B cell (primary cell): Measurements from ENCODE around the gene CBX5. TPM values are rescaled to one million over a fixed set of nuclear protein-coding genes. Genes with fewer than 3 reads are reported as not detected.
"Not testable (repeated sequence)": the region's sequence is repeated elsewhere in the genome, so short reads cannot be mapped to it uniquely, and the experiment has no call there.

Experiments
- ATAC-seq: fragments of 200-7000 bp; cut with Tn5 transposase; one replicate; pipeline ENCODE4 v1.10.0; 2021; ENCODE audit warnings: low read depth, mild to moderate bottlenecking, moderate number of reproducible peaks, moderate library complexity
- CTCF ChIA-PET: fragments of 350-600 bp; sonication (Branson Sonifier 250); formaldehyde crosslinking; loops from one replicate; lab custom pipeline; 2021; ENCODE audit warnings: antibody characterized with exemption, inconsistent platforms; lab: Charles Lee
- POLR2A ChIA-PET: fragments of 350-600 bp; sonication (Branson Sonifier 250); formaldehyde crosslinking; loops from one replicate; lab custom pipeline; 2021; ENCODE audit warnings: antibody characterized with exemption; lab: Charles Lee
- DNase-seq: peaks from one replicate; pipeline ENCODE4 v3.0.0; 2013
- H2AFZ ChIP-seq: 2 replicates; pipeline ENCODE4 v1.6.1; 2012; ENCODE audit warnings: mild to moderate bottlenecking, low read depth, low read length; ENCODE audit not compliant: insufficient read depth, poor library complexity, severe bottlenecking
- H3K27ac ChIP-seq, 2 donors: 1 replicate in 1 of 2; 2 replicates in 1 of 2; pipeline ENCODE4 v1.5.1; 2012 to 2013; ENCODE audit warnings: low read length in 2 of 2, mild to moderate bottlenecking in 2 of 2, moderate library complexity in 1 of 2
- H3K27me3 ChIP-seq, 4 experiments: fragments of 200-600 bp in 1 of 4; sonication (generic) in 1 of 4; replicated peaks in 1 of 4; 1 replicate in 2 of 4; 2 replicates in 2 of 4; pipeline versions ENCODE4 v1.6.1 to v1.7.0; 2013 to 2016; ENCODE audit warnings: low read length in 3 of 4, mild to moderate bottlenecking in 2 of 4, mixed read lengths in 1 of 4, moderate library complexity in 1 of 4; ENCODE audit not compliant: insufficient read depth in 4 of 4, control insufficient read depth in 3 of 4; ENCODE audit errors: control extremely low read depth in 1 of 4
- H3K36me3 ChIP-seq, 2 experiments: replicated peaks in 1 of 2; 1 replicate in 1 of 2; 2 replicates in 1 of 2; pipeline versions ENCODE4 v1.6.1 to v1.7.1; 2013; ENCODE audit warnings: low read length in 1 of 2; ENCODE audit not compliant: insufficient read depth in 2 of 2, control insufficient read depth in 1 of 2; ENCODE audit errors: control extremely low read depth in 1 of 2, extremely low read depth in 1 of 2
- H3K4me1 ChIP-seq, 2 donors: fragments of 200-600 bp in 1 of 2; sonication (generic) in 1 of 2; 1 replicate in 1 of 2; 2 replicates in 1 of 2; pipeline versions ENCODE4 v1.5.1 to v1.6.1; 2013 to 2017; ENCODE audit warnings: low read length in 2 of 2; ENCODE audit not compliant: control insufficient read depth in 2 of 2, insufficient read depth in 2 of 2
- H3K4me2 ChIP-seq: replicated peaks from 2 replicates; pipeline ENCODE3; 2012; ENCODE audit warnings: mild to moderate bottlenecking, low read depth, low read length; ENCODE audit not compliant: poor library complexity, severe bottlenecking
- H3K4me3 ChIP-seq, 5 experiments: fragments of 200-600 bp in 1 of 5; sonication (generic) in 1 of 5; 1 replicate in 3 of 5; 2 replicates in 2 of 5; pipeline versions ENCODE4 v1.5.1 to v1.7.0; 2011 to 2016; ENCODE audit warnings: low read length in 4 of 5, mild to moderate bottlenecking in 4 of 5, low read depth in 2 of 5, control low read depth in 1 of 5, moderate library complexity in 1 of 5; ENCODE audit not compliant: insufficient read depth in 1 of 5; ENCODE audit errors: control extremely low read depth in 1 of 5, extremely low read depth in 1 of 5
- H3K79me2 ChIP-seq: fragments of 200-600 bp; sonication (generic); one replicate; pipeline ENCODE4 v1.6.0; 2016; ENCODE audit warnings: low read length; ENCODE audit not compliant: control insufficient read depth, insufficient read depth
- H3K9ac ChIP-seq: fragments of 200-600 bp; sonication (generic); 2 replicates; pipeline ENCODE4 v1.6.1; 2017; ENCODE audit warnings: mild to moderate bottlenecking, low read length, moderate library complexity
- H3K9me3 ChIP-seq, 3 donors: one replicate each; pipeline versions ENCODE4 v1.6.1 to v1.7.1; 2013; ENCODE audit warnings: low read length in 2 of 3; ENCODE audit not compliant: control insufficient read depth in 2 of 3, insufficient read depth in 1 of 3; ENCODE audit errors: control extremely low read depth in 1 of 3
- H4K20me1 ChIP-seq: 2 replicates; pipeline ENCODE4 v1.6.0; 2012; ENCODE audit warnings: mild to moderate bottlenecking, low read length; ENCODE audit not compliant: insufficient read depth, control insufficient read depth, poor library complexity, severe bottlenecking
- H3K27ac Mint-ChIP-seq: one replicate; pipeline ENCODE4 v1.8.0; 2021; ENCODE audit warnings: mixed read lengths
- H3K27me3 Mint-ChIP-seq: one replicate; pipeline ENCODE4 v1.8.0; 2021; ENCODE audit warnings: mixed read lengths
- H3K4me1 Mint-ChIP-seq: one replicate; pipeline ENCODE4 v1.8.0; 2021; ENCODE audit warnings: mixed read lengths
- H3K4me3 Mint-ChIP-seq: one replicate; pipeline ENCODE4 v1.8.0; 2021; ENCODE audit warnings: mixed read lengths
- H3K9me3 Mint-ChIP-seq: one replicate; pipeline ENCODE4 v1.8.0; 2022; ENCODE audit warnings: mixed read lengths; ENCODE audit not compliant: insufficient read depth
- CTCF ChIP-seq: fragments of 200-600 bp; IDR thresholded peaks from one replicate; pipeline ENCODE4 v1.8.0; 2022; ENCODE audit warnings: antibody characterized with exemption, mild to moderate bottlenecking
- EZH2 ChIP-seq: IDR thresholded peaks from 2 replicates; pipeline ENCODE4 v1.6.1; 2012; ENCODE audit warnings: borderline replicate concordance, low read depth, mild to moderate bottlenecking, moderate library complexity, low read length; ENCODE audit not compliant: insufficient read depth, poor library complexity, severe bottlenecking
- WGBS: methylation state at CpG from one replicate; pipeline ENCODE4 v1.1.5; 2013; ENCODE audit warnings: missing lambda C conversion rate; ENCODE audit not compliant: insufficient coverage; 5-methylcytosine and 5-hydroxymethylcytosine counted together
- intact Hi-C: fragments of 100-400 bp; cut with micrococcal nuclease; formaldehyde crosslinking; loops from one replicate; pipeline ENCODE4 v1.10.0; 2022
- polyA plus RNA-seq: library from polyadenylated mRNA; depleted of rRNA; stranded (reverse); fragments of >200 nt; gene quantifications from 2 replicates; pipeline ENCODE4 v1.2.3, GENCODE V29; 2012
- total RNA-seq, 2 donors: library from RNA; stranded (reverse); fragments of 120-200 nt in 1 of 2; gene quantifications; 1 replicate in 1 of 2; 2 replicates in 1 of 2; pipeline versions ENCODE4 v1.2.3 to v1.2.4, GENCODE V29; 2013 to 2022

CBX5 gene
- total and polyA plus RNA-seq, 2 donors (not counting 1 experiment from before 2014, with no cell fraction given), result 10.5 to 66.2 TPM

- Histone ChIP-seq H3K4me1 (peaks cover 9 to 11% of the 10 kb centered on the region in 2 donors), H3K36me3 (no peaks in the 10 kb centered on the region), H3K4me3 (no peak overlapping the region), H3K79me2 (peaks cover 16% of the 10 kb centered on the region), H3K27ac (no peak overlapping the region), H3K9ac (no peak overlapping the region), H3K9me3 (no peaks in the 10 kb centered on the region), H4K20me1 (no peaks in the 10 kb centered on the region), H2AFZ (no peak overlapping the region), H3K27me3 (no peaks in the 10 kb centered on the region), H3K4me2 (no peak overlapping the region)
- DNase-seq (no peak), ATAC-seq (no peak)
- WGBS, result 100% methylated on average over 3 of the region's 5 CpGs
- no peak overlapping the region for H3K27ac Mint-ChIP-seq
- CTCF ChIA-PET, result interaction anchor here (0.6 to 7.8 kb wide), 6 partner anchors 9 to 98 kb away, joined by 3 to 61 read pairs (median 4); no protein-coding TSS in a partner anchor
- H3K27me3 Mint-ChIP-seq, result no peaks in the 10 kb centered on the region
- H3K9me3 Mint-ChIP-seq, result no peaks in the 10 kb centered on the region
- TF ChIP-seq EZH2, result no peak
- no peak for TF ChIP-seq CTCF
- intact Hi-C loops, result no loop called here
- H3K4me1 Mint-ChIP-seq, result peaks cover 14% of the 10 kb centered on the region
- POLR2A ChIA-PET, result interaction anchor here (0.6 kb wide), 1 partner anchor 69 kb away, joined by 5 read pairs; no protein-coding TSS in a partner anchor
- H3K4me3 Mint-ChIP-seq, result no peak overlapping the region
Measured at GRCh38 chr12:54321363-54321762, 41.4 kb upstream of the CBX5 start.

GRCh38 chr12:54312309-54312708 lies 32.4 kb upstream of the CBX5 start:
- H2AFZ ChIP-seq, H3K4me1 Mint-ChIP-seq, DNase-seq, H3K4me3 ChIP-seq, H3K4me3 Mint-ChIP-seq, ATAC-seq, H3K27ac Mint-ChIP-seq, H3K9me3 ChIP-seq, H3K9me3 Mint-ChIP-seq, POLR2A ChIA-PET, H4K20me1 ChIP-seq, H3K4me1 ChIP-seq, H3K27me3 ChIP-seq, intact Hi-C loops, H3K36me3 ChIP-seq, H3K4me2 ChIP-seq, H3K9ac ChIP-seq, H3K27ac ChIP-seq, CTCF ChIA-PET, H3K79me2 ChIP-seq: not testable (repeated sequence)
- 100% methylated on average over 1 of the region's 7 CpGs for WGBS
- H3K27me3 Mint-ChIP-seq, result peaks cover 13% of the 10 kb centered on the region
